ENCODE measurements around the gene NTSR2. TPM values are rescaled to one million over a fixed set of nuclear protein-coding genes. Genes with fewer than 3 reads are reported as not detected.

Gene NTSR2
- total RNA-seq, 5 donors from 2014 or later (not counting 1 experiment from before 2014, with no cell fraction given), result not detected

DNA sequence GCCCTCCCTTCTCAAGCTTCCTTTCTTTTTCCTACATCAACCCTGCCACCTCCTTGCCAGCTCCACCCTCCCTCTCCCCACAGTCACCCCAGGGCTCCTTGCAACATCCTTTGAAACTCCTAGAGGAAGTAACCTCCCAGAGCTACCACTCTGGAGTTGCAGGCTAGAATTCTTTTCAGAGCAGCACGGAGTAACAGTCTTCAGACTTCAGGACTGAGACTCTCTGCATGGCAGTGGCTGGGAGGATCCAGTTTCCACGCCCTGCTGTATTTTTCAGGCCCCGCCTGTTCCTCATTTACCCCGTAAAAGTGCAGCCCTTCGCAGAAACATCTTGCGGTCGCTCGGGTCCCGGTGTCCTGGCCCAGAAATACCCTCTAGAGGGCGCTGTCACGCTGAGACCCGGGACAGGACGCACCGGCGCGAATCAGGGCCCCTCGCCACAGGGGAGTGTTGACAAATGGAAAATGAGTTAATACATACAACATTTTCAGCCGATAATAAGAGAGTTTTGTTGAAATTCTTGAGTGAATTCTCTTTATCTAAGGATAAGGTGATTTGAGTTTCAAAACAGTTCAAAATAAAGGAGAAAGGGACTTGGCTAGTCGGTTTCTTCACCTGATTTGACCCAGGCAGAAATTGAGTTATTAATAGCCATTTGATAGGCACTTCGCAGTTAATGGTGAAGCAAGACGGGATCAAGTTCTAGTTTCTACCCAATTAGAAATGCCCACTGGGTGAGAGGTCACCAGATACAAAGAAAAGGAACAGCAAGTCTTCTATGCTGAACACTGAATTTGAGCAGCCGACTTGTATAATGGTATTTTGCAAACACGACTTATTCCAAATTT, 18.5 kb upstream of the NTSR2 start:
- 40% methylated on average over 6 of the region's 23 CpGs for WGBS (ENCODE audit: insufficient coverage)
- Histone ChIP-seq H3K4me1 (ENCODE audit: control insufficient read depth in 1 of 2, extremely low read depth in 1 of 2, insufficient read depth in 2 of 2, low read length in 2 of 2) (peaks cover 2 to 13% of the 10 kb centered on the region in 2 experiments), H3K27ac (ENCODE audit: low read length) (no peak overlapping the region), H3K27me3 (replicated peaks in 1 of 2; ENCODE audit: control insufficient read depth in 2 of 2, extremely low read depth in 1 of 2, insufficient read depth in 2 of 2, low read length in 1 of 2) (peaks cover 0 to 12% of the 10 kb centered on the region in 2 experiments), H3K4me3 (ENCODE audit: control insufficient read depth in 1 of 2, extremely low read depth in 1 of 2, low read length in 1 of 2) (peak overlapping the region in 1 of 2 donors; percentile 26), H3K9me3 (no peaks in the 10 kb centered on the region), H3K36me3 (ENCODE audit: control insufficient read depth in 2 of 2, extremely low read depth in 1 of 2, insufficient read depth in 1 of 2, low read length in 1 of 2) (no peaks in the 10 kb centered on the region)
- peak overlapping the region; percentile 4 to 41 for H3K27ac Mint-ChIP-seq
- ATAC-seq (replicated peaks in 1 of 4), result peak; percentile 84 to 95 (median 90)
- no peaks in the 10 kb centered on the region for H3K9me3 Mint-ChIP-seq
- peaks cover 10 to 16% (median 11%) of the 10 kb centered on the region in 3 donors for H3K4me1 Mint-ChIP-seq
- H3K4me3 Mint-ChIP-seq, result peak overlapping the region; percentile 10 to 61 (median 48)
- H3K36me3 Mint-ChIP-seq, result no peaks in the 10 kb centered on the region
- POLR2A ChIA-PET, result no interaction called here
- peak; percentile 56 to 88 (median 75) for DNase-seq
- peaks cover 5 to 13% of the 10 kb centered on the region in 2 donors for H3K27me3 Mint-ChIP-seq
- CTCF ChIA-PET, result interaction anchor here (0.6 to 3.2 kb wide), 11 partner anchors 30 to 211 kb away, joined by 3 to 36 read pairs (median 4); partner anchors contain the start of gene LPIN1 (in 1 of the 2)

DNA sequence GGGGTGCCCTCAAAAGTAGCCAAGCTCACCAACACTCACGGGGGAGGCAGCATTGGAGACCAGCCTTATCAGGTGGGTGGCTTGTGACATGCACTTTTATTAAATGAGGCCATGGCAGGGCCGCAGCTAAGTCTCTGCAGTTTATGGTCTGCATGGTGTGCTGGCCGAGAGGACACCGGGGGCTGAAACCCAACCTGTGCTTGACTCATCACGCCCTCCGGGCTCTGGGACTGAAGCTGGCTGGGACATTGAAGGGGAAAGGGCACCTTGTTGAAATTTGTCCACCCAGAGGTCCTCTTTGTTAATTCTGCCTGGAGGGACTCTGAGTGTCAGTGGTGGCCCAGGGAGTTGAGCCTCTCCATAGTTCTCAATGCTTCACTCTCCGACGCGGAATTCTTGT, 17.7 kb upstream of the NTSR2 start:
- ChIA-PET CTCF (interaction anchor here (0.6 to 3.2 kb wide), 9 partner anchors 59 to 210 kb away, joined by 3 to 36 read pairs (median 4); partner anchors contain the start of gene LPIN1 (in 1 of the 2)), POLR2A (no interaction called here)
- no peaks in the 10 kb centered on the region for H3K36me3 ChIP-seq (ENCODE audit: control insufficient read depth in 2 of 2, extremely low read depth in 1 of 2, insufficient read depth in 1 of 2, low read length in 1 of 2)
- H3K27ac Mint-ChIP-seq, result no peak overlapping the region
- H3K9me3 Mint-ChIP-seq, result no peaks in the 10 kb centered on the region
- peaks cover 10 to 13% (median 11%) of the 10 kb centered on the region in 3 donors for H3K4me1 Mint-ChIP-seq
- peaks cover 2 to 10% of the 10 kb centered on the region in 2 experiments for H3K4me1 ChIP-seq (ENCODE audit: control insufficient read depth in 1 of 2, extremely low read depth in 1 of 2, insufficient read depth in 2 of 2, low read length in 2 of 2)
- H3K27me3 ChIP-seq (replicated peaks in 1 of 2; ENCODE audit: control insufficient read depth in 2 of 2, extremely low read depth in 1 of 2, insufficient read depth in 2 of 2, low read length in 1 of 2), result peaks cover 0 to 14% of the 10 kb centered on the region in 2 experiments
- H3K27ac ChIP-seq (ENCODE audit: low read length), result no peak overlapping the region
- no peak overlapping the region for H3K4me3 ChIP-seq (ENCODE audit: control insufficient read depth in 1 of 2, extremely low read depth in 1 of 2, low read length in 1 of 2)
- WGBS (ENCODE audit: insufficient coverage), result 94% methylated on average over 6 of the region's 9 CpGs
- H3K36me3 Mint-ChIP-seq, result no peaks in the 10 kb centered on the region
- ATAC-seq (replicated peaks in 1 of 4) (no peak), DNase-seq (no peak)
- H3K27me3 Mint-ChIP-seq, result peaks cover 5 to 17% of the 10 kb centered on the region in 2 donors
- no peaks in the 10 kb centered on the region for H3K9me3 ChIP-seq
- H3K4me3 Mint-ChIP-seq, result peak overlapping the region in 1 of 3 donors; percentile 61

DNA sequence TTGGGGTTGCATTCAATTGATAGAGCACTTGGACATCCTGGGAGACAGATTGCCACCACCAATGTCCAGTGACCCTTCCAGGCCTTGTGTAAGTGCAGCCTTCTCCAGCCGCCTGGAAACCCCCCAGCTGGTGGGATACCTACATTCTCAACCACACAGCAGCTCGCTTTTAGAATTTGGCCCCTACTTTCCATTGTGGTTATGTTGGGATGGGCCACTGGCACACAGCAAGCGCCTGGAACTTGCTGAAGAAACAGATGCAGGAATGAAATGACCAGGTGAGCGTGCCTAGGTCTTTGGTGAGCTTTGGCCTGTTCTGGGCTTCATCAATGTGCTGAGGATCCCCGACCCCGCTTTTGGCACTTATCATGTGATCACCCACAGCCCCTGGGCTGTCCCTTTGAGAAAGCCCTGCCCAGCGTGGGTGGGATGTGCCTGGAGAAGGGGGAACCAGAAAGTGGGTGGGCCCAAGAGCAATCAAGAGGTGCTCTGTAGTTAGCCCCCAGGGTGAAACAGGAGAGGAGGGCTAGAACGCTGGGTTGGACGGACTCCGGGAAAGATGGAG, 16.0 kb upstream of the NTSR2 start:
- 88% methylated on average over 8 of the region's 10 CpGs for WGBS (ENCODE audit: insufficient coverage)

DNA sequence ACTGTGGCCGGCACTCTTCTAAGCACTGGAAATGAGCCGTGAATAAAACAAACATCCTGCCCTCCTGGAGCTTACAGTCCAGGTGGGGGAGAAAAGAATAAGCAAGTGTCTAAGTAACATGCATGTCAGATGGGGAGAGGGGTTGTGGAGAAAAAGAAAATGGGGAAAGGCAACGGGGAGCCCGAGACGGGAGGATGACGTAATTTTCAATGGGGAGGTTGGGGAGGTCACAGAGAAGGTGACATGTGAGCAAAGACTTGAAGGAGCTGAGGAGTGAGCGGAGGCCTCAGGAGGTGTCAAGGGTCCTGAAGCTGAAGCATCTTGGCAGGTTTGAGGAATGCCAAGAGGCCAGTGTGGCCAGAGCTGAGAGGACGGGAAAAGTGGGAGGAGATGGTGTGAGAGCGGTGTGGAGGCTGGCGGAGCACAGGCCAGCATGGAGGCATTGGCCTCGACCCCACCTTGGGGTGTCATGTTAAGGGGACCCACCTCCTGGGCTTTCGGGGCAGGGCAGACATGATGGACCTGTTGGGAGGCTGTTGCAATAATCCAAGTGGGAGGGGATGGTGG, 15.0 kb upstream of the NTSR2 start:
- no peak overlapping the region for H3K4me3 Mint-ChIP-seq
- WGBS (ENCODE audit: insufficient coverage), result 87% methylated on average over 7 of the region's 12 CpGs
- peaks cover 14 to 18% (median 18%) of the 10 kb centered on the region in 3 donors for H3K4me1 Mint-ChIP-seq
- Histone ChIP-seq H3K27ac (ENCODE audit: low read length) (no peak overlapping the region), H3K9me3 (no peaks in the 10 kb centered on the region), H3K4me1 (ENCODE audit: control insufficient read depth in 1 of 2, extremely low read depth in 1 of 2, insufficient read depth in 2 of 2, low read length in 2 of 2) (peaks cover 2 to 10% of the 10 kb centered on the region in 2 experiments), H3K4me3 (ENCODE audit: control insufficient read depth in 1 of 2, extremely low read depth in 1 of 2, low read length in 1 of 2) (no peak overlapping the region), H3K36me3 (ENCODE audit: control insufficient read depth in 2 of 2, extremely low read depth in 1 of 2, insufficient read depth in 1 of 2, low read length in 1 of 2) (no peaks in the 10 kb centered on the region), H3K27me3 (replicated peaks in 1 of 2; ENCODE audit: control insufficient read depth in 2 of 2, extremely low read depth in 1 of 2, insufficient read depth in 2 of 2, low read length in 1 of 2) (peaks cover 0 to 25% of the 10 kb centered on the region in 2 experiments)
- H3K27ac Mint-ChIP-seq, result no peak overlapping the region
- no peaks in the 10 kb centered on the region for H3K9me3 Mint-ChIP-seq
- ChIA-PET CTCF (interaction anchor here (0.7 to 1.0 kb wide), 2 partner anchors 101 to 102 kb away, joined by 4 to 5 read pairs; no protein-coding TSS in a partner anchor), POLR2A (no interaction called here)
- no peaks in the 10 kb centered on the region for H3K36me3 Mint-ChIP-seq
- DNase-seq, result no peak
- ATAC-seq (replicated peaks in 1 of 4), result no peak
- peaks cover 8 to 17% of the 10 kb centered on the region in 2 donors for H3K27me3 Mint-ChIP-seq

More for the DNA sequence above, 16.0 kb upstream of the NTSR2 start:
- POLR2A ChIA-PET, result no interaction called here
- H3K27me3 ChIP-seq (replicated peaks in 1 of 2; ENCODE audit: control insufficient read depth in 2 of 2, extremely low read depth in 1 of 2, insufficient read depth in 2 of 2, low read length in 1 of 2), result peaks cover 0 to 18% of the 10 kb centered on the region in 2 experiments
- Mint-ChIP-seq H3K27me3 (peaks cover 8 to 17% of the 10 kb centered on the region in 2 donors), H3K4me1 (peaks cover 14 to 18% (median 18%) of the 10 kb centered on the region in 3 donors), H3K27ac (no peak overlapping the region), H3K9me3 (no peaks in the 10 kb centered on the region), H3K36me3 (no peaks in the 10 kb centered on the region), H3K4me3 (no peak overlapping the region)
- H3K36me3 ChIP-seq (ENCODE audit: control insufficient read depth in 2 of 2, extremely low read depth in 1 of 2, insufficient read depth in 1 of 2, low read length in 1 of 2), result no peaks in the 10 kb centered on the region
- no peak overlapping the region for H3K27ac ChIP-seq (ENCODE audit: low read length)
- no peak for DNase-seq
- CTCF ChIA-PET, result interaction anchor here in 1 of 2 donors (0.7 to 1.3 kb wide), 2 partner anchors 94 to 101 kb away, joined by 3 to 4 read pairs; no protein-coding TSS in a partner anchor
- peaks cover 2 to 10% of the 10 kb centered on the region in 2 experiments for H3K4me1 ChIP-seq (ENCODE audit: control insufficient read depth in 1 of 2, extremely low read depth in 1 of 2, insufficient read depth in 2 of 2, low read length in 2 of 2)
- H3K9me3 ChIP-seq, result no peaks in the 10 kb centered on the region
- H3K4me3 ChIP-seq (ENCODE audit: control insufficient read depth in 1 of 2, extremely low read depth in 1 of 2, low read length in 1 of 2), result no peak overlapping the region
- ATAC-seq (replicated peaks in 1 of 4), result no peak

DNA sequence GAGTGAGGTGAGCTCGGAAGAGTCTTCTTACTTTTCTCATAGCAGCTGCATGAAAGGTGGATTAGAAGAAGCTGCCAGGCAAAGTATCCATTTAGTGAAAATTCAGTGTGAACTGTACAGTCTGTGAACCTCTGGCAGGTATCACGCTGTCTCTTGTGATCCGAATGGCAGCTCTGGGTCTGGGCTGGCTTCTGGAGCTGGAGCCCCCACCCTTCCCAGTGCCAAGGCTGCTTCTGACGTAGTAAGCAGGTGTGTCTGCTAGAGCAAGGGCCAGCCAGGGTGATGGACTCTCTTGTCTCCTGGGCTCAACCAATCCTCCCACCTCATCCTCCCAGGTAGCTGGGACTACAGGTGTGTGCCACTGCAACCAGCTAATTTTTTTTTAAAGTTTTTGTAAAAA, 14.0 kb upstream of the NTSR2 start:
- CTCF ChIA-PET, result interaction anchor here (1.0 to 1.6 kb wide), 4 partner anchors 9 to 102 kb away, joined by 3 to 5 read pairs (median 3); no protein-coding TSS in a partner anchor

DNA sequence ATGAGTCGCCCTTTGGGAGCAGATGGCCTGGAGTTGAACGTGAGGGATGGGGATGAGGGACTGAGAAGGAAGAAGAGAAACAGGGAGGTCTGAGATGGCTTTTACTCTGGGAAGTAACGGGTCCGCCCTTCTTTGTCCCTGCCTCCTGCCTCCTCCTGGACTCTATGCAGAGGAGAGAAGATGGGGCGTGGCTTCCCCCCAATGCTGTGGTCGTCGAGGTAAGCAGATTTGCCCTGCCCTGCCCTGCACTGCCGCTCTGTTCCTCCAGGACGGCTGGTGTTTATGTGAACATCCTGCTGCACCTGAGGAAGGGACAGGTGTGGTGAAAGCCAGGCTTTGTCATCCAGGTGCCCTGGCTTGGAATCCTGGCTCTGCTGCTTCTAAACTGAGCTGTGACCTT, 13.5 kb upstream of the NTSR2 start:
- H3K9me3 Mint-ChIP-seq, result no peaks in the 10 kb centered on the region
- H3K9me3 ChIP-seq, result no peaks in the 10 kb centered on the region
- H3K4me3 ChIP-seq (ENCODE audit: control insufficient read depth in 1 of 2, extremely low read depth in 1 of 2, low read length in 1 of 2), result no peak overlapping the region
- H3K36me3 ChIP-seq (ENCODE audit: control insufficient read depth in 2 of 2, extremely low read depth in 1 of 2, insufficient read depth in 1 of 2, low read length in 1 of 2), result no peaks in the 10 kb centered on the region
- H3K27me3 Mint-ChIP-seq, result peaks cover 8 to 25% of the 10 kb centered on the region in 2 donors
- H3K36me3 Mint-ChIP-seq, result no peaks in the 10 kb centered on the region
- WGBS (ENCODE audit: insufficient coverage), result 51% methylated on average over 8 of the region's 9 CpGs
- H3K4me1 Mint-ChIP-seq, result peaks cover 11 to 13% (median 12%) of the 10 kb centered on the region in 3 donors
- ATAC-seq (replicated peaks in 1 of 4) (no peak), DNase-seq (no peak)
- H3K27ac ChIP-seq (ENCODE audit: low read length), result no peak overlapping the region
- ChIA-PET POLR2A (no interaction called here), CTCF (interaction anchor here (1.0 to 1.6 kb wide), 4 partner anchors 9 to 99 kb away, joined by 3 read pairs; no protein-coding TSS in a partner anchor)
- H3K4me3 Mint-ChIP-seq, result no peak overlapping the region
- peaks cover 0 to 34% of the 10 kb centered on the region in 2 experiments for H3K27me3 ChIP-seq (replicated peaks in 1 of 2; ENCODE audit: control insufficient read depth in 2 of 2, extremely low read depth in 1 of 2, insufficient read depth in 2 of 2, low read length in 1 of 2)
- peaks cover under 1 to 9% of the 10 kb centered on the region in 2 experiments for H3K4me1 ChIP-seq (ENCODE audit: control insufficient read depth in 1 of 2, extremely low read depth in 1 of 2, insufficient read depth in 2 of 2, low read length in 2 of 2)
- H3K27ac Mint-ChIP-seq, result no peak overlapping the region

More for the DNA sequence above, 14.0 kb upstream of the NTSR2 start:
- no peak overlapping the region for H3K27ac ChIP-seq (ENCODE audit: low read length)
- H3K36me3 ChIP-seq (ENCODE audit: control insufficient read depth in 2 of 2, extremely low read depth in 1 of 2, insufficient read depth in 1 of 2, low read length in 1 of 2), result no peaks in the 10 kb centered on the region
- Mint-ChIP-seq H3K27ac (no peak overlapping the region), H3K4me3 (no peak overlapping the region), H3K27me3 (peaks cover 8 to 21% of the 10 kb centered on the region in 2 donors), H3K4me1 (peaks cover 14 to 18% (median 16%) of the 10 kb centered on the region in 3 donors), H3K36me3 (no peaks in the 10 kb centered on the region), H3K9me3 (no peaks in the 10 kb centered on the region)
- H3K4me3 ChIP-seq (ENCODE audit: control insufficient read depth in 1 of 2, extremely low read depth in 1 of 2, low read length in 1 of 2), result no peak overlapping the region
- POLR2A ChIA-PET, result no interaction called here
- H3K4me1 ChIP-seq (ENCODE audit: control insufficient read depth in 1 of 2, extremely low read depth in 1 of 2, insufficient read depth in 2 of 2, low read length in 2 of 2), result peaks cover 2 to 10% of the 10 kb centered on the region in 2 experiments
- ATAC-seq (replicated peaks in 1 of 4) (no peak), DNase-seq (no peak)
- H3K27me3 ChIP-seq (replicated peaks in 1 of 2; ENCODE audit: control insufficient read depth in 2 of 2, extremely low read depth in 1 of 2, insufficient read depth in 2 of 2, low read length in 1 of 2), result peaks cover 0 to 30% of the 10 kb centered on the region in 2 experiments
- H3K9me3 ChIP-seq, result no peaks in the 10 kb centered on the region
- 90% methylated on average over 3 of the region's 4 CpGs for WGBS (ENCODE audit: insufficient coverage)

Measured in T-cell (primary cell).